DND-41 (cell line): ENCODE results near the gene RNF111.

Experiments
- ATAC-seq: fragments of 200-7000 bp; cut with Tn5 transposase; 3 replicates; pipeline ENCODE4 v1.9.1; 2021; ENCODE audit warnings: low read depth; ENCODE audit not compliant: insufficient read depth
- DNase-seq: peaks from one replicate; pipeline ENCODE4 v3.0.0-alpha.2; 2020
- H2AFZ ChIP-seq: 2 replicates; pipeline ENCODE4 v1.6.0; 2012; ENCODE audit warnings: low read depth, low read length
- H3K27ac ChIP-seq: 2 replicates; pipeline ENCODE4 v1.5.1; 2012; ENCODE audit warnings: low read length, inconsistent platforms
- H3K27me3 ChIP-seq: fragments of 200-600 bp; sonication (generic); 2 replicates; pipeline ENCODE4 v1.6.0; 2012; ENCODE audit warnings: low read length, mild to moderate bottlenecking, inconsistent platforms; ENCODE audit not compliant: insufficient read depth, poor library complexity
- H3K36me3 ChIP-seq: 2 replicates; pipeline ENCODE4 v1.5.1; 2012; ENCODE audit warnings: low read length, inconsistent platforms; ENCODE audit not compliant: insufficient read depth
- H3K4me1 ChIP-seq: 2 replicates; pipeline ENCODE4 v1.5.1; 2012; ENCODE audit warnings: mild to moderate bottlenecking, low read length; ENCODE audit not compliant: insufficient read depth
- H3K4me2 ChIP-seq: 2 replicates; pipeline ENCODE4 v1.6.0; 2012; ENCODE audit warnings: mild to moderate bottlenecking, moderate library complexity, low read length, inconsistent platforms; ENCODE audit not compliant: insufficient read depth
- H3K4me3 ChIP-seq, 2 experiments: fragments of 200-600 bp in 1 of 2; shearing (Covaris generic) in 1 of 2; 2 replicates each; pipeline ENCODE4 v1.5.1; 2012 to 2016; ENCODE audit warnings: inconsistent platforms in 2 of 2, low read length in 2 of 2, mild to moderate bottlenecking in 2 of 2, low read depth in 1 of 2, moderate library complexity in 1 of 2
- H3K79me2 ChIP-seq: 2 replicates; pipeline ENCODE4 v1.6.0; 2012; ENCODE audit warnings: low read length, inconsistent platforms; ENCODE audit not compliant: insufficient read depth
- H3K9ac ChIP-seq: 2 replicates; pipeline ENCODE4 v1.6.0; 2012; ENCODE audit warnings: low read depth, mild to moderate bottlenecking, inconsistent platforms, low read length, moderate library complexity
- H3K9me3 ChIP-seq: 2 replicates; pipeline ENCODE4 v1.5.1; 2012; ENCODE audit warnings: low read length, moderate library complexity, mild to moderate bottlenecking, inconsistent platforms; ENCODE audit not compliant: insufficient read depth, severe bottlenecking
- H4K20me1 ChIP-seq: 2 replicates; pipeline ENCODE4 v1.6.0; 2012; ENCODE audit warnings: low read length; ENCODE audit not compliant: insufficient read depth
- EZH2 ChIP-seq: IDR thresholded peaks from 3 replicates; pipeline ENCODE4 v1.6.1; 2012; ENCODE audit warnings: borderline replicate concordance, low read depth, mild to moderate bottlenecking, moderate library complexity, low read length, inconsistent platforms; ENCODE audit not compliant: severe bottlenecking
- TF ChIP-seq, protein P1 (sequence below): IDR thresholded peaks from 2 replicates; pipeline ENCODE4 v1.5.1; 2012; ENCODE audit warnings: borderline replicate concordance, low read length, moderate library complexity, mild to moderate bottlenecking; ENCODE audit not compliant: poor library complexity, severe bottlenecking; ENCODE audit errors: extremely low read depth

Gene RNF111

GRCh38 chr15:58962136-58962535 lies 25.3 kb upstream of the RNF111 start:
- no peaks in the 10 kb centered on the region for H3K4me1 ChIP-seq
- ATAC-seq, result no peak
- no peaks in the 10 kb centered on the region for H3K36me3 ChIP-seq
- no peaks in the 10 kb centered on the region for H3K79me2 ChIP-seq
- H4K20me1 ChIP-seq, result no peaks in the 10 kb centered on the region
- no peak for TF ChIP-seq EZH2
- TF ChIP-seq, protein P1, sequence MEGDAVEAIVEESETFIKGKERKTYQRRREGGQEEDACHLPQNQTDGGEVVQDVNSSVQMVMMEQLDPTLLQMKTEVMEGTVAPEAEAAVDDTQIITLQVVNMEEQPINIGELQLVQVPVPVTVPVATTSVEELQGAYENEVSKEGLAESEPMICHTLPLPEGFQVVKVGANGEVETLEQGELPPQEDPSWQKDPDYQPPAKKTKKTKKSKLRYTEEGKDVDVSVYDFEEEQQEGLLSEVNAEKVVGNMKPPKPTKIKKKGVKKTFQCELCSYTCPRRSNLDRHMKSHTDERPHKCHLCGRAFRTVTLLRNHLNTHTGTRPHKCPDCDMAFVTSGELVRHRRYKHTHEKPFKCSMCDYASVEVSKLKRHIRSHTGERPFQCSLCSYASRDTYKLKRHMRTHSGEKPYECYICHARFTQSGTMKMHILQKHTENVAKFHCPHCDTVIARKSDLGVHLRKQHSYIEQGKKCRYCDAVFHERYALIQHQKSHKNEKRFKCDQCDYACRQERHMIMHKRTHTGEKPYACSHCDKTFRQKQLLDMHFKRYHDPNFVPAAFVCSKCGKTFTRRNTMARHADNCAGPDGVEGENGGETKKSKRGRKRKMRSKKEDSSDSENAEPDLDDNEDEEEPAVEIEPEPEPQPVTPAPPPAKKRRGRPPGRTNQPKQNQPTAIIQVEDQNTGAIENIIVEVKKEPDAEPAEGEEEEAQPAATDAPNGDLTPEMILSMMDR, result no peak
- no peak overlapping the region for H2AFZ ChIP-seq
- H3K27me3 ChIP-seq, result no peaks in the 10 kb centered on the region
- H3K4me2 ChIP-seq, result no peak overlapping the region
- H3K27ac ChIP-seq, result no peak overlapping the region
- H3K9ac ChIP-seq, result no peak overlapping the region
- no peaks in the 10 kb centered on the region for H3K9me3 ChIP-seq
- no peak overlapping the region for H3K4me3 ChIP-seq
- no peak for DNase-seq

DNA sequence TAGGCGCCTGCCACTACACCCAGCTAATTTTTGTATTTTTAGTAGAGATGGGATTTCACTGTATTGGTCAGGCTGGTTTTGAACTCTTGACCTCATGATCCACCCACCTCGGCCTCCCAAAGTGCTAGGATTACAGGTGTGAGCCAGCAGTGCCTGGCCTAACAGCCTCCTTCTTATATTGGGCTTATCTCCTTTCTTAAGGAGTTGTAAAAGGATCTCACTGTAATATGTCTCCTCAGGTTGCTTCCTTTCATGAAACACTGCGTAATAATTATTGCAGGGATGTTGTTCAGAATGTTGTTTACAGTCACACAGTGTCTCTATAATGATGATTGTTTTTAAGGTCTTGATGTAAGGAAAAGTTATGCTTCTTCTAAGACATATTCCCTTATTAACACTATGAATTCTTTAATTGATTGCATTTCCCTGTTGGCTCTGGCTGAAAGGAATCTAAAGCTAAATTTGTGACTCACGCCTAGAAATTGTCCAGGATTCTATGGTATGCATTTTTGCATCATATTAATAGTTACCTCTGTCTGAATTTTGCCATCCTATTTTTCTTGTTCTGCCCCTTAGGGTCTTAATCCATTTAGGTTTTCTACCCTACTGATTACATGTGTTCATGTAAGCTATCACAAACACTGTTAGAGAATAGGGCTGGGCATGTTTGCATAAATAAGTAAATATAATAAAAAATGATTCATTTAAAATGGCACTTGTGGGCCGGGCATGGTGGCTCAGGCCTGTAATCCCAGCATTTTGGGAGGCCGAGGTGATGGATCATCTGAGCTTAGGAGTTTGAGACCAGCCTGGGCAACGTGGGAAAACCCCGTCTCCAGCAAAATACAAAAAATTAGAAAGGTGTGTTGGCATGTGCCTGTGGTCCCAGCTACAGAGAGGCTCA lies 24.5 kb upstream of the RNF111 start:
- no peak overlapping the region for H3K27ac ChIP-seq
- no peaks in the 10 kb centered on the region for H3K9me3 ChIP-seq
- H3K27me3 ChIP-seq, result no peaks in the 10 kb centered on the region
- no peaks in the 10 kb centered on the region for H3K4me1 ChIP-seq
- no peak for DNase-seq
- H3K4me2 ChIP-seq, result no peak overlapping the region
- no peak for TF ChIP-seq EZH2
- TF ChIP-seq, protein P1, result no peak
- no peak overlapping the region for H2AFZ ChIP-seq
- H3K36me3 ChIP-seq, result no peaks in the 10 kb centered on the region
- no peaks in the 10 kb centered on the region for H4K20me1 ChIP-seq
- no peaks in the 10 kb centered on the region for H3K79me2 ChIP-seq
- no peak overlapping the region for H3K4me3 ChIP-seq
- no peak overlapping the region for H3K9ac ChIP-seq
- ATAC-seq, result no peak

GRCh38 chr15:58966698-58967097 lies 20.8 kb upstream of the RNF111 start:
- H3K9ac ChIP-seq, result no peak overlapping the region
- no peaks in the 10 kb centered on the region for H3K36me3 ChIP-seq
- DNase-seq, result no peak
- H3K79me2 ChIP-seq, result no peaks in the 10 kb centered on the region
- H4K20me1 ChIP-seq, result no peaks in the 10 kb centered on the region
- H3K4me1 ChIP-seq, result no peaks in the 10 kb centered on the region
- no peak overlapping the region for H2AFZ ChIP-seq
- no peak overlapping the region for H3K4me2 ChIP-seq
- no peak for TF ChIP-seq EZH2
- TF ChIP-seq, protein P1, result no peak
- H3K4me3 ChIP-seq, result no peak overlapping the region
- H3K9me3 ChIP-seq, result no peaks in the 10 kb centered on the region
- H3K27me3 ChIP-seq, result no peaks in the 10 kb centered on the region
- no peak overlapping the region for H3K27ac ChIP-seq
- no peak for ATAC-seq
